ENCODE measurements around the gene EIF1B. TPM values are rescaled to one million over a fixed set of nuclear protein-coding genes. Genes with fewer than 3 reads are reported as not detected.

EIF1B gene
- total and polyA plus RNA-seq, 2 donors from 2014 or later = 48.3 to 97.8 TPM

- no peak overlapping the region for H3K9ac ChIP-seq (ENCODE audit: low read length in 3 of 3)
- no peaks in the 10 kb centered on the region for H3K36me3 ChIP-seq (ENCODE audit: control insufficient read depth in 2 of 3, insufficient read depth in 3 of 3, low read length in 3 of 3)
- no peaks in the 10 kb centered on the region for H3K9me3 ChIP-seq (ENCODE audit: control insufficient read depth in 2 of 3, insufficient read depth in 1 of 3, low read length in 3 of 3)
- no peaks in the 10 kb centered on the region for H3K27me3 ChIP-seq (ENCODE audit: control insufficient read depth, insufficient read depth, low read length)
- FAIRE-seq = no peak
- intact Hi-C loops (cut with DNase I) = no loop called here
- no peak overlapping the region for H3K4me3 ChIP-seq (ENCODE audit: low read length in 3 of 3)
- no peak for DNase-seq
- TF ChIP-seq CTCF (IDR thresholded peaks at IDR 0.05; ENCODE audit: borderline replicate concordance, extremely low read depth, insufficient read depth) = no peak
- H3K27ac ChIP-seq (ENCODE audit: low read depth in 2 of 2, low read length in 2 of 2) = no peak overlapping the region
- peaks cover 0 to 2% (median 0%) of the 10 kb centered on the region in 3 donors for H3K4me1 ChIP-seq (ENCODE audit: control insufficient read depth in 2 of 3, insufficient read depth in 2 of 3, low read depth in 1 of 3, low read length in 3 of 3)
Measured at GRCh38 chr3:40294434-40294833, 15.1 kb upstream of the EIF1B start.

- H3K36me3 ChIP-seq (ENCODE audit: control insufficient read depth in 2 of 3, insufficient read depth in 3 of 3, low read length in 3 of 3) = peaks cover 0 to 3% (median 0%) of the 10 kb centered on the region in 3 donors
- DNase-seq (no peak), FAIRE-seq (no peak)
- no peak overlapping the region for H3K27ac ChIP-seq (ENCODE audit: low read depth in 2 of 2, low read length in 2 of 2)
- no peaks in the 10 kb centered on the region for H3K4me1 ChIP-seq (ENCODE audit: control insufficient read depth in 2 of 3, insufficient read depth in 2 of 3, low read depth in 1 of 3, low read length in 3 of 3)
- intact Hi-C loops (cut with DNase I) = no loop called here
- H3K9ac ChIP-seq (ENCODE audit: low read length in 3 of 3) = no peak overlapping the region
- no peaks in the 10 kb centered on the region for H3K27me3 ChIP-seq (ENCODE audit: control insufficient read depth, insufficient read depth, low read length)
- TF ChIP-seq CTCF (IDR thresholded peaks at IDR 0.05; ENCODE audit: borderline replicate concordance, extremely low read depth, insufficient read depth) = no peak
- H3K4me3 ChIP-seq (ENCODE audit: low read length in 3 of 3) = no peak overlapping the region
- H3K9me3 ChIP-seq (ENCODE audit: control insufficient read depth in 2 of 3, insufficient read depth in 1 of 3, low read length in 3 of 3) = no peaks in the 10 kb centered on the region
Measured at GRCh38 chr3:40298075-40298474, 11.4 kb upstream of the EIF1B start.

- no peak for FAIRE-seq
- Histone ChIP-seq H3K36me3 (ENCODE audit: control insufficient read depth in 2 of 3, insufficient read depth in 3 of 3, low read length in 3 of 3) (peaks cover 0 to 3% (median 0%) of the 10 kb centered on the region in 3 donors), H3K27me3 (ENCODE audit: control insufficient read depth, insufficient read depth, low read length) (no peaks in the 10 kb centered on the region), H3K4me1 (ENCODE audit: control insufficient read depth in 2 of 3, insufficient read depth in 2 of 3, low read depth in 1 of 3, low read length in 3 of 3) (no peaks in the 10 kb centered on the region), H3K9ac (ENCODE audit: low read length in 3 of 3) (no peak overlapping the region), H3K27ac (ENCODE audit: low read depth in 2 of 2, low read length in 2 of 2) (no peak overlapping the region), H3K4me3 (ENCODE audit: low read length in 3 of 3) (no peak overlapping the region), H3K9me3 (ENCODE audit: control insufficient read depth in 2 of 3, insufficient read depth in 1 of 3, low read length in 3 of 3) (no peaks in the 10 kb centered on the region)
- no peak for TF ChIP-seq CTCF (IDR thresholded peaks at IDR 0.05; ENCODE audit: borderline replicate concordance, extremely low read depth, insufficient read depth)
- intact Hi-C loops (cut with DNase I) = no loop called here
- no peak for DNase-seq
Measured at GRCh38 chr3:40299130-40299720, 10.3 kb upstream of the EIF1B start.
